Panc1 (cell line): Measurements from ENCODE around the gene SGSM1. TPM values are rescaled to one million over a fixed set of nuclear protein-coding genes. Genes with fewer than 3 reads are reported as not detected.

ENCODE experiments used
- ATAC-seq: fragments of 200-7000 bp; cut with Tn5 transposase; 2 replicates; pipeline ENCODE4 v1.9.1; 2020; ENCODE audit warnings: mild to moderate bottlenecking, moderate library complexity
- BruUV-seq: library from RNA; stranded (reverse); fragments of 400-500 nt; replicated peaks from 2 replicates; lab custom pipeline; 2021; lab: Mats Ljungman, UMichigan
- CTCF ChIA-PET: fragments of 300-600 bp; sonication (Branson Sonifier 250); formaldehyde crosslinking; loops from one replicate; lab custom pipeline; 2022; ENCODE audit warnings: antibody characterized with exemption; lab: Charles Lee
- POLR2A ChIA-PET: fragments of 300-600 bp; sonication (Branson Sonifier 250); formaldehyde crosslinking; loops from one replicate; lab custom pipeline; 2022; ENCODE audit warnings: antibody characterized with exemption; lab: Charles Lee
- DNase-seq: peaks from one replicate; pipeline ENCODE4 v3.0.0-alpha.2; 2010; ENCODE audit warnings: low read depth, low spot score
- H3K27ac ChIP-seq: 2 replicates; pipeline ENCODE4 v1.5.1; 2011; ENCODE audit warnings: mild to moderate bottlenecking, low read length, inconsistent platforms
- H3K27me3 ChIP-seq: fragments of 200-500 bp; sonication (Bioruptor generic); 2 replicates; pipeline ENCODE4 v1.6.0; 2014; ENCODE audit warnings: low read length, inconsistent platforms; ENCODE audit not compliant: control insufficient read depth, insufficient read depth
- H3K36me3 ChIP-seq: fragments of 200-500 bp; sonication (Bioruptor generic); 2 replicates; pipeline ENCODE4 v1.5.1; 2014; ENCODE audit warnings: inconsistent platforms, mild to moderate bottlenecking, low read length, moderate library complexity; ENCODE audit not compliant: control insufficient read depth, insufficient read depth
- H3K4me1 ChIP-seq: 2 replicates; pipeline ENCODE4 v1.5.1; 2011; ENCODE audit warnings: inconsistent platforms, mild to moderate bottlenecking, low read length, moderate library complexity; ENCODE audit not compliant: control insufficient read depth, insufficient read depth
- H3K4me3 ChIP-seq, 2 experiments: 2 replicates each; pipeline ENCODE4 v1.5.1; 2011 to 2012; ENCODE audit warnings: low read depth in 2 of 2, low read length in 2 of 2, mild to moderate bottlenecking in 2 of 2, inconsistent platforms in 1 of 2, moderate library complexity in 1 of 2
- H3K9me3 ChIP-seq: fragments of 200-500 bp; sonication (Bioruptor generic); 2 replicates; pipeline ENCODE4 v1.5.1; 2014; ENCODE audit warnings: low read depth, mild to moderate bottlenecking, inconsistent platforms, low read length, moderate library complexity; ENCODE audit not compliant: control insufficient read depth, insufficient read depth
- POLR2AphosphoS5 ChIP-seq: IDR thresholded peaks from 2 replicates; pipeline ENCODE4 v1.6.1; 2012; ENCODE audit warnings: mild to moderate bottlenecking, low read depth, low read length, moderate library complexity
- SIN3A ChIP-seq: IDR thresholded peaks from 2 replicates; pipeline ENCODE4 v1.6.1; 2012; ENCODE audit warnings: low read depth, mild to moderate bottlenecking, low read length, moderate library complexity, borderline replicate concordance; ENCODE audit not compliant: insufficient read depth
- TCF7L2 ChIP-seq: IDR thresholded peaks from 2 replicates; pipeline ENCODE4 v1.6.1; 2011; ENCODE audit warnings: mild to moderate bottlenecking, low read depth, low read length, inconsistent platforms
- in situ Hi-C: cut with HindIII; loops from 2 replicates; pipeline ENCODE4 v1.10.0; 2016; ENCODE audit warnings: low sequenced_read_pairs, low pct_unique_long_range_greater_than_20kb
- intact Hi-C: fragments of 100-400 bp; cut with micrococcal nuclease; formaldehyde crosslinking; loops from one replicate; pipeline ENCODE4 v1.10.0; 2022; ENCODE audit not compliant: unreplicated experiment
- total RNA-seq: library from RNA; stranded (reverse); gene quantifications from one replicate; pipeline ENCODE4 v1.2.1, GENCODE V29; 2021; ENCODE audit not compliant: unreplicated experiment
- TF ChIP-seq, protein P1 (sequence below), 2 experiments: IDR thresholded peaks; 2 replicates each; pipeline ENCODE4 v1.6.1; 2011 to 2012; ENCODE audit warnings: low read depth in 2 of 2, control low read depth in 1 of 2, low read length in 1 of 2, mild to moderate bottlenecking in 1 of 2, moderate library complexity in 1 of 2; ENCODE audit not compliant: insufficient read depth in 1 of 2
- TF ChIP-seq, protein P2 (sequence below): fragments of 450-650 bp; IDR thresholded peaks from 2 replicates; pipeline ENCODE4 v1.5.1; 2017; ENCODE audit warnings: mild to moderate bottlenecking

Gene SGSM1
- total RNA-seq, 1 experiment from 2014 or later = 1.6 TPM

DNA sequence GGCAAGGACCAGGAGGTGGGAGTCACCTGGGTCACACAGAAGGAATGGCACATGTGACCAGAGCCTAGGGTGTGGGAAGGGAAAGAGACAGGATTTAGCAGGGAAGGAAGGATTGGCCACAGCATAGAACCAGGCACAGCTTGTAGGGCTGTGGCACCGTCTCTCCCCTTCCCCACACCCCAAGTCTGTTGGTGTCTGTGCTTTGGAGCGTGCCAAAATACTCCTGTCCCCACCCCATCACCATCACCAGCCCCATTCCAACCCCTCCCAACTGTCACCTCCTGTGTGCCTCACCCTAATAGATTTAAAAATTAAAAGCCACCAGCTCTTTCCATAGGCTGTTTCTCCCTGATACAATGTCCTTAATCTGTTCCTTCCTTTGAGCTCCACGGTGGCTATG lies 18.2 kb downstream of the SGSM1 start:
- no peak for TF ChIP-seq TCF7L2
- no peak for TF ChIP-seq POLR2AphosphoS5
- TF ChIP-seq SIN3A = no peak
- TF ChIP-seq, protein P1, sequence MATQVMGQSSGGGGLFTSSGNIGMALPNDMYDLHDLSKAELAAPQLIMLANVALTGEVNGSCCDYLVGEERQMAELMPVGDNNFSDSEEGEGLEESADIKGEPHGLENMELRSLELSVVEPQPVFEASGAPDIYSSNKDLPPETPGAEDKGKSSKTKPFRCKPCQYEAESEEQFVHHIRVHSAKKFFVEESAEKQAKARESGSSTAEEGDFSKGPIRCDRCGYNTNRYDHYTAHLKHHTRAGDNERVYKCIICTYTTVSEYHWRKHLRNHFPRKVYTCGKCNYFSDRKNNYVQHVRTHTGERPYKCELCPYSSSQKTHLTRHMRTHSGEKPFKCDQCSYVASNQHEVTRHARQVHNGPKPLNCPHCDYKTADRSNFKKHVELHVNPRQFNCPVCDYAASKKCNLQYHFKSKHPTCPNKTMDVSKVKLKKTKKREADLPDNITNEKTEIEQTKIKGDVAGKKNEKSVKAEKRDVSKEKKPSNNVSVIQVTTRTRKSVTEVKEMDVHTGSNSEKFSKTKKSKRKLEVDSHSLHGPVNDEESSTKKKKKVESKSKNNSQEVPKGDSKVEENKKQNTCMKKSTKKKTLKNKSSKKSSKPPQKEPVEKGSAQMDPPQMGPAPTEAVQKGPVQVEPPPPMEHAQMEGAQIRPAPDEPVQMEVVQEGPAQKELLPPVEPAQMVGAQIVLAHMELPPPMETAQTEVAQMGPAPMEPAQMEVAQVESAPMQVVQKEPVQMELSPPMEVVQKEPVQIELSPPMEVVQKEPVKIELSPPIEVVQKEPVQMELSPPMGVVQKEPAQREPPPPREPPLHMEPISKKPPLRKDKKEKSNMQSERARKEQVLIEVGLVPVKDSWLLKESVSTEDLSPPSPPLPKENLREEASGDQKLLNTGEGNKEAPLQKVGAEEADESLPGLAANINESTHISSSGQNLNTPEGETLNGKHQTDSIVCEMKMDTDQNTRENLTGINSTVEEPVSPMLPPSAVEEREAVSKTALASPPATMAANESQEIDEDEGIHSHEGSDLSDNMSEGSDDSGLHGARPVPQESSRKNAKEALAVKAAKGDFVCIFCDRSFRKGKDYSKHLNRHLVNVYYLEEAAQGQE (IDR thresholded peaks at IDR 0.05; ENCODE audit: insufficient read depth in 1 of 2, low read depth in 2 of 2, low read length in 1 of 2) = no peak
- TF ChIP-seq, protein P2, sequence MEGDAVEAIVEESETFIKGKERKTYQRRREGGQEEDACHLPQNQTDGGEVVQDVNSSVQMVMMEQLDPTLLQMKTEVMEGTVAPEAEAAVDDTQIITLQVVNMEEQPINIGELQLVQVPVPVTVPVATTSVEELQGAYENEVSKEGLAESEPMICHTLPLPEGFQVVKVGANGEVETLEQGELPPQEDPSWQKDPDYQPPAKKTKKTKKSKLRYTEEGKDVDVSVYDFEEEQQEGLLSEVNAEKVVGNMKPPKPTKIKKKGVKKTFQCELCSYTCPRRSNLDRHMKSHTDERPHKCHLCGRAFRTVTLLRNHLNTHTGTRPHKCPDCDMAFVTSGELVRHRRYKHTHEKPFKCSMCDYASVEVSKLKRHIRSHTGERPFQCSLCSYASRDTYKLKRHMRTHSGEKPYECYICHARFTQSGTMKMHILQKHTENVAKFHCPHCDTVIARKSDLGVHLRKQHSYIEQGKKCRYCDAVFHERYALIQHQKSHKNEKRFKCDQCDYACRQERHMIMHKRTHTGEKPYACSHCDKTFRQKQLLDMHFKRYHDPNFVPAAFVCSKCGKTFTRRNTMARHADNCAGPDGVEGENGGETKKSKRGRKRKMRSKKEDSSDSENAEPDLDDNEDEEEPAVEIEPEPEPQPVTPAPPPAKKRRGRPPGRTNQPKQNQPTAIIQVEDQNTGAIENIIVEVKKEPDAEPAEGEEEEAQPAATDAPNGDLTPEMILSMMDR = no peak
- intact Hi-C loops = no loop called here
- BruUV-seq = no TSS peak
- Histone ChIP-seq H3K36me3 (no peaks in the 10 kb centered on the region), H3K4me3 (no peak overlapping the region), H3K9me3 (no peaks in the 10 kb centered on the region), H3K27ac (no peak overlapping the region), H3K4me1 (no peaks in the 10 kb centered on the region), H3K27me3 (no peaks in the 10 kb centered on the region)
- ATAC-seq (no peak), DNase-seq (no peak)
- ChIA-PET POLR2A (interaction anchor here (0.6 kb wide), 1 partner anchor 50 kb away, joined by 3 read pairs; no protein-coding TSS in a partner anchor), CTCF (no interaction called here)
- in situ Hi-C loops = no loop called here

DNA sequence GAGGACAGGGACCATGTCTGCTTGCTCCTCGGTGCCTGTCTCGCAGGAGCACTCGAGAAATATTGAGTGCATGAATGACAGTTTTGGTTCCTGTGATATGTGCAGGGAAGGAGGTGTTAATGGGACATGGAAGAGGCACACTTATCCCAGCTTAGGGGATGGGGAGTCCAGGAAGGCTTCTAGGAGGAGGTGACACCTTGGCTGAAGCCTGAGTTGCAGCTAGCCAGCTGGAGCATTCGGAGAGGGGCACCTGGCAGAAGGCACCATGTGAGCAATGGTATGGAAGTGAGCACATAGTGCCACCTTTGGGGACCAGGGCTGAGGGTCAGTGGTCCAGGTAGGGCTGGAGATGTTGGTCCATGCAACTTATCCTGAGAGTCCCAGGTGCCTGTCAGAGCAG lies 18.9 kb downstream of the SGSM1 start:
- Histone ChIP-seq H3K36me3 (no peaks in the 10 kb centered on the region), H3K27ac (no peak overlapping the region), H3K4me1 (no peaks in the 10 kb centered on the region), H3K4me3 (no peak overlapping the region), H3K27me3 (no peaks in the 10 kb centered on the region), H3K9me3 (no peaks in the 10 kb centered on the region)
- TF ChIP-seq TCF7L2 (no peak), POLR2AphosphoS5 (no peak)
- TF ChIP-seq, protein P2 = no peak
- TF ChIP-seq, protein P1 (IDR thresholded peaks at IDR 0.05; ENCODE audit: insufficient read depth in 1 of 2, low read depth in 2 of 2, low read length in 1 of 2) = no peak
- intact Hi-C loops = no loop called here
- ChIA-PET CTCF (no interaction called here), POLR2A (no interaction called here)
- DNase-seq (no peak), ATAC-seq (no peak)
- in situ Hi-C loops = no loop called here
- BruUV-seq = no TSS peak
